GM19468 (cell line): ENCODE results near the gene IL18BP.

ENCODE experiments used
- ATAC-seq: cut with Tn5 transposase; IDR thresholded peaks from one replicate; pipeline ENCODE4 v1.9.1; 2021; ENCODE audit warnings: mild to moderate bottlenecking, moderate library complexity, moderate number of reproducible peaks; ENCODE audit not compliant: unreplicated experiment; ENCODE audit errors: extremely low read depth

IL18BP gene

DNA sequence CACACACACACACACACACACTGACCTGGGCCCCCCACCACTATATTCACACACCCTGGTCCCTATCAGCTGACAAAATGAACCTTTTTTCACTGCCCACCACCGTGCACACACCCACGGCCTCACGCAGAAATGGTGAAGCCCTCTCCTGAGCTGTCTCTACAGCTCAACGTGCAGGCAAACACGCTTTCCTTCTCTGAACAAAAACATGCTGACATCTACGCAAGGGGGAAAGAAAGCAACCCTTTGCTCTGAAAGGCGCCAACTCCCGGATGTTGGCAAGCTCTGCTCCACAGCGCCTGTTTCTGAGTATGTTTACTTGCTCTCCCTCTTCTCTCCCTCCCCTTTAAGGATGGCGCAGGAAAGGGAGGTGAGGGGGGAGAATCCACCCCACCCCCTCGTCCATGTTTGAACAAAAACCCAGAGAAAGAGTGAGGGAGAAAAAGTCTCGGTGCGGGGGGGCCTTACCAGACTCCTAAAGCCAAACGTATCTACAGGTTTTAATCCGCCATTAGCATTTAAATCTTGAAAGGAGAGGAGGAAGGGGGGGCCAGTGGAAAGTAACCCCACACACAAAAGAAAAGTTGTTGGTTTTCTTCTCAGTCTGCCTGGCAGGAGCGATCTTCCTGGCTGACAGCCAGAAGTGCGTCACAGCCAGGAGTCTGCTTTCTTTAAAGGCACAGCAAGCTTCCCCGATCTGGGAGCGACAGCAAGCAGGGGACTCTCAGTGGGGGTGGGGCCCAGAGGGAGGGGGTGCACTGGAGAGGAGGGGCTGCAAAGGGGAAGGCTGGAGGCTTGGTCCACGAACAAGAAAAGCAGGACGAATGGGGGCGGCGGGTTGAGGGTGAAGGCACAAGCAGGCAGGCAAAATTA lies 42.0 kb downstream of the IL18BP start:
- no peak for ATAC-seq

- ATAC-seq, result no peak
Observed at GRCh38 chr11:72041364-72042063, 42.8 kb downstream of the IL18BP start.

DNA sequence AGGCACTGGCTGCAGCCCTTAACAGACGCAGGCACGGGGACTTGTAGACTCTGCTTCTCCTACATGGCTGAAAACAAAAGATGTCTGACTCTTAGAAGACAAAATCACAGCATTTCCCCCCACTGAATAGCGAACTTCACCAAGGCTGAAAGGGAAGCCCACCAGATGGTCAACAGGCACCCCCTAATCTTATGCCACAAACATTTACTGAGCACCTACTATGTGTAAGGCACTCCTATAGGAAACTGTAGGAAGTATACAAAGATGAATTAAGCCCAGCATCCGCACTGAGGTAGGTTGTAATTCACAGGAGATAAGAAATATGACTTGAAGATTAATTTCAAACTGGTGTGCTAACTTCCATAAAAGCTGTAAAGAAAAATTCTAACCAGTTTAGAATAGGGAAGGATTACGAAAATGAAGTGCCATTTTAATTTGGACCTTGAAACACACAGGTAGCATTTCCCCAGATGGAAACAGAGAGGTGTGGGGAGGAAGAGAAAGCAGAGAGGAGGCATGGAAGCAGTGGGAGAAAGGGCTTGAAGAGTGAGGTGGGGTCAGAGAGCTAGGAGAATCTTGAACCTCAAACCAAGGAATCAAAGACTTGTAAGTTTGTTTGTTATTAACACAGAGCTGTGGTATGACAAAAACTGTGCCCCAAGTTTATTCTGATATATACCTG lies 43.5 kb downstream of the IL18BP start:
- ATAC-seq, result no peak

GRCh38 chr11:72045849-72046248 lies 47.1 kb downstream of the IL18BP start:
- ATAC-seq, result no peak

GRCh38 chr11:72048766-72049460 lies 50.2 kb downstream of the IL18BP start:
- no peak for ATAC-seq
